Activated T-cell treated with anti-CD3 and anti-CD28 coated beads, Interleukin-2, amount 50 U/mL, for 1 hour (primary cell): ENCODE measurements around the gene SLC11A2.
A peak's percentile ranks its signal among the peaks of the same experiment; 100 is the strongest.

Source experiments
- DNase-seq: peaks from one replicate; pipeline ENCODE4 v3.0.0-alpha.2; 2020

Gene SLC11A2

DNA sequence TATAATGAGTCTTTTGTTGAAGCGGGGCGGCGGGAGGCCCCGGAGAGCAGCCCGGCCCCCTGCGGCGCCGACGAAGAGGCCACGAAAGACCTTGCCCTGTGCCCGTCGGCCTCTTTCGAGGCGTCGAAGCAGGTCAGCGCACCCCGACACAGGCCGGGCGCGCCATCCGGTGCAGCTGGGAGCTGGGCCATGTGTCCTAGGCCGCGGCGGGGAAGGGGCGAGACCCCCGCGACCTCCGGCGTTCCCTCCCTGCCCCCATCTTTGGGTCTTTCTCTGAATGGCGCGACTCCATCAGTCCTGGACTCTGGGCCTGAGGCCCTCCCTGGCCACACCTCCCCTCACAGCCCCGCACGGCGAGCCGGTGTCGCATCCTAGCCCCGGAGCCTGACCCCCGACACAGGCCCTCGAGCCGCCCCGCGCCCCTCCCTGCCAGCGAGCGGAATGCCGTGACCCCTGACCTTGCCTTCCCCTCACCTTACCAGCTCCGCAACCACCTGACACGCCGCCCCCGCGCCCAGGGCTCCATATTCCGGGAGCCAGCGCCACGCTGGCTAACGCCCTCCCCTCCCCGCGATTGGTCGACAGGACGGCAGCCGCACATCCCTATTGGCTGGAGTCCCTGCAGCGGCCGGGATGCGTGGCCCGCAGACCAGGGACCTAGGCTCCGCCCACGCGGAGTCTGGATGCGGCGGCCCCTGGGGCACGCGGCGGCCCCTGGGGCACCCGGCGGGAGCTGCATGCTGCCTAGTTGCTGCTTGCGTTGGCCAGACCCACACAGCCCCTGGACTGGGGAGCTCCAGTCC, at the start of gene SLC11A2:
Gene SLC11A2 (minus strand): TSS at position 549 of the 803 bp plus-strand sequence. CDS start 15,656 bp downstream, outside the sequence.
- DNase-seq, result peak; percentile 89

DNA sequence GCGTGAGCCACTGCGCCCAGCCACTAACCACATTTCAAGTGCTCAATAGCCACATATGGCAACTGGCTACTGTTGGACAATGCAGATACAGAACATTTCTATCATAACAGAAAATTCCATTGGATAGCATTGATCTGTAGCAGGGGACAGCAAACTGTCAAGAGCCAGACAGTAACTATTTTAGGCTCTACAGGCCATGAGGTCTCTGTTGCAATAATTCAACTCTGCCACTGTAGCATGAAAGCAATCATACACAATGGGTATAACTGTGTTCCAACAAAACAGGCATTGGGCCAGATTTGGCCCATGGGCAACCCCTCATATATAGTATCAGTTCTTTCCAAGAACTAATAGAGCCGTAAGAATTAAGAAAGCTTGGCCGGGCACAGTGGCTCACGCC, 49.2 kb upstream of the SLC11A2 start:
- no peak for DNase-seq

DNA sequence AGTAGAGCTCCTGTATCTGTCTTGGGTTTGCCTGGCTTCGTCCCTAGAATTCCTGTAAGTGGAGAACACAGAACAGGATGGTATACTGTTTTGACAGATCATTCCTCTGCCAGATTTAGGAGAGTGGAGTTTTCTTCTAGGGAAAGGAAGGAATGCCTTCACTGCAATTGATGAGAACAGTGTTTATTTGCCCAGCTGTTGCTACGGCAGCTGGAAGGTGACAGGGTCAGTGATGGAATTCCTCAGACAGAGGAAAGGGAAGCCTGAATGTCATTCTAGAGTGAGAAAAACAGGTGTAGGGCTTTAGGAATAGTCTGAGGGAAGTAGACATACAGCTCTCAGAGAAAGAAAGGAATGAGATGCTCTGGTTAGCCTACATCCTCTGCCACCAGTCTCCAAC, 45.5 kb upstream of the SLC11A2 start:
- DNase-seq, result no peak

DNA sequence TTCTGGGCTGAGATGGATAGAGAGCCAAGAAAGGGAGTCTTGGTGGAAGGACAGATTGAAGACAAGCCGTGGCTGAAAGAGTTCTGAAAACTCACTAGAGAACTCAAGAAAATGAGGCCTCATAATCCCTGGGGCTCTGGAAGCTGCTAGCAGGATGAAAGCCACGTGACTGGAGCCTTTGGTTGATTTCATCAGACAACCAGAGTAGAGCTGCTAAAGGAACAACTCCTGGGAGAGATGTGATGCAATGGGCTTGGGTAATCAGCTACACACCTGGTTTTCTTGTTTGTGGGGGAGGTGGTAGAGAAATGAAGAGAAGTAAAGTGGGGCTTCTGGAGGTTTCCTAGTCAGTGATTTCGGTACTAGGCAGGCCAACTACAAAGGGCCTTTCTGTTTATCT, 43.8 kb upstream of the SLC11A2 start:
- no peak for DNase-seq

DNA sequence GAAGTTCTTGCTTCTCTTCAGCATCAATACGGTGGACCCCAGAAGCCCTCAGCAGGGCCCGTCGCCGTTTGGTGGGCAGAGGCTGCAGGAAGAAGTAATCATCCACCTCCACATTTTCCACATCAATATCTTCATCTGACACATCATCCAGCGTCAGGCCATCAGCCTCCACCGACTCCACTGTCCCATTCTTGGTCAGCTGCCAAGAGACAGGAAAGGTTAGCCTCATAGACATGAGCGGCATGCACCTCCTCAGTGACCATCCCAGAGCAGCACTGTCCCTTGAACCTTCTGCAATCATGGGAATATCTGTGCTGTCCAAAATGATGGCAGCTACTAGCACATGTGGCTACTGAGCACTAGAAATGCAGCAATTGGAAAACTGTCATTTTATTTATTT, 41.6 kb upstream of the SLC11A2 start:
- DNase-seq, result no peak

DNA sequence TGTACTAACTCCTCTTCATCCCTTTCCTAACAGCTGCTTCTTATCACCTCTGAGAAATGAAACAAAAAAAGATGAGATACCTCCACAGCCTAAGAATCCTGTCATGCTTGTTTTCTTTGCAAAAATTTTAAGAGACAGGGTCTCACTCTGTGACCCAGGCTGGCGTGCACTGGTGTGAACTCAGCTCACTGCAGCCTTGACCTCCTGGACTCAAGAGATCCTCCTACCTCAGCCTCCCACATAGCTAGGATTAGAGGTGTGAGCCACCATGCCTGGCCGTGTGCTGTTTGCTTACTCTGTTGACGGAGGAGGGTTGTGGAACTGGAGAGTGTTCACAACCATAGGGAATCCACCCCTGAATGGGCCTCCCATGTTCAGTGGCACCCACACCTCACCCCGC, 41.0 kb upstream of the SLC11A2 start:
- DNase-seq, result no peak

DNA sequence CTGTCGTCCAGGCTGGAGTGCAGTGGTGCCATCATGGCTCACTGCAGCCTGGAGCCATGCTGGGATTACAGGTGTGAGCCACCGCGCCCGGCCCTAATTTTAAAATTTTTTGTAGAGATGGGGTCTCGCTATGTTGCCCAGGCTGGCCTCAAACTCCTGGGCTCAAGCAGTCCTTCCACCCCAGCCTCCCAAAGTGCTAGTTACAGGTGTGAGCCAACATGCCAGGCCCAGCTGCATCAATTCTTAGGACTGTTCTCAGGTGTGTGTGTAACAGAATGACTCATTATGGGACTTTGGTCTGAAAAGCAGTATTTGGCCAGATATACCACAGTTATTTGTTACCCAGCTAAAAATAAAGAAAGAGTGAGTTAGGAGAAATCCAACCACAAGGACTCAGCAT, 39.3 kb upstream of the SLC11A2 start:
- no peak for DNase-seq

DNA sequence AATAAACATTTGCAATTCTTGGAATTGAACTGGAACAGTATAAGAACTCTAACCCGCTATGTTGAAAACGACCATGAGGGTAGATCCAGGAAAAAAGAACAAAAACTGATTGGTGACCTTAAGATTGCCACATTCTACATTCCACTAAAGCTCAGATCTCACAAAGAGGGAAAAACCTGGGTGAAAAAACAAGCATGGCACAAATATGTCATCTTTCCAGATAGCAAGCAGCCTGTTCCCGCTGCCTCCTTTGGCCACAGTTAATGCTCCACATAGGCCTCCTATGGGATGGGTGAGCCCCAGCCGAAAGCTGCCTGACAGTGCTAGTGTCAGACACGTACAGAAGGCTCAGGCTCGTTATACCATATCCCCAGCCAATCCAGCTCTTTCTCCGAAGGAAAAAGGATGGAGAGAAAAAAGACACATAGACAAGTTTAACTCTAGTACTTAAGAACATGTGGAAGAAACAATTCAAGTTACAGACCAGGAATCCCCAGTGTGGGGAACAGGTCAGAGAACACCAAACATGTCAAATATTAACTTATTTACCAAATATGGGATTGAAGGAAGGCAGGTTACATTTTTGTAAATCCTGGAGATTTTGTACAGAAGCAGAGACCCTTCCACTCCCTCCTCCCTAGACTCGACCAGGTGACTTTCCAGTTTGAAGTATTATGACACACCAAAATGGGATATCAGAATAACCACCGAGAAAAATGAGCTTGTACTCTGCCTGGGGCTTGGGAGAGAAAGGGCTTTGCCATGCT, 36.6 kb upstream of the SLC11A2 start:
- no peak for DNase-seq

DNA sequence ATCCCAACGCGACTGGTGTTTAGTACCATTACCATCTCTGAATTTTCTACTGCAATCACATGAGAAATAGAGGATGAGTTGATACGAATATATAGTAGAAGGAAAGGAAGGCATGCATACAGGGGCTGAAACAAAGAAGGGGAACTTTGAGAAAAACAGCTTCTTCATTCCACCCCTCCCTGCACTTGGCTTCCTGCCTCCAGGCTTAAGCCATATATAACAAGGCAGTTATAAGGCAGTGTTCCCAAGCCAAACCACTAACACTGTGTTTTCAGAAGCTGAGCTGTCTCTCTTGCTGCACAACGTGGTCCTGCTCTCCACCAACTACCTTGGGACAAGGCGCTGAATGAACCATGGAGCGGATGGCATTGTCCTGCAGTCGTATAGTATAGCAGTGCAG, 32.9 kb upstream of the SLC11A2 start:
- DNase-seq, result no peak

DNA sequence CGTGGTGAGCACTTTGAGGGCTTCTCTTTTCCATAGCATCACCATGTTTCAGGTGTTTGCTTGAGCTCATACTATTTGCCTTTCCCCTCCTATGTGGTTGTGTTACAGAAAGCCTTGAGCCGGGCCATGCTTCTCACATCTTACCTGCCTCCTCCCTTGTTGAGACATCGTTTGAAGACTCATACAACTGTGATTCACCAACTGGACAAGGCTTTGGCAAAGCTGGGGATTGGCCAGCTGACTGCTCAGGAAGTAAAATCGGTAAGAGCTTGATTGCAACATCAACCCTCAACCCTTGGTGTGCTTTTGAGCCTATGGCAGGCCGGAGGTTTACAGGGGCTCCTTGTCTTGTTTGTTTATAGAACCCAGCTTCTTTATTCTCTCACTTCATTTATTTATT, 30.1 kb upstream of the SLC11A2 start:
- DNase-seq, result no peak

DNA sequence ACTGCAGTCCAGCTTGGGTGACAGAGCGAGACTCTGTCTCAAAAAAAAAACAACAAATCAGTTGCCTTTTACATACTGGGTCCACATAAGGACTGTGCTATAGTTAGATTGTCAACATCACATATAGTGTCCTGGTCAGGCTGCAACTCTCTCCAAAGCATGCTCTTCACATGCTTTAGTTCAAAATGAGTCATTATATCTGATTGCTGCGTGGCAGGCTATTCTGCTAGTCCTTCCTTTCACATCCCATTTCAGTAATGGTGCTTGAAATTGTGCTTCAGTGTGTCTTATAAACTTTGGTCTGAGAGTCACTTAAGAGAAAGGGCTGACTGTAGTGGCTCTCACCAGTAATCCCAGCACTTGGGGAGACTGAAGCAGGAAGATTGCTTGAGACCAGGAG, 28.9 kb upstream of the SLC11A2 start:
- no peak for DNase-seq

DNA sequence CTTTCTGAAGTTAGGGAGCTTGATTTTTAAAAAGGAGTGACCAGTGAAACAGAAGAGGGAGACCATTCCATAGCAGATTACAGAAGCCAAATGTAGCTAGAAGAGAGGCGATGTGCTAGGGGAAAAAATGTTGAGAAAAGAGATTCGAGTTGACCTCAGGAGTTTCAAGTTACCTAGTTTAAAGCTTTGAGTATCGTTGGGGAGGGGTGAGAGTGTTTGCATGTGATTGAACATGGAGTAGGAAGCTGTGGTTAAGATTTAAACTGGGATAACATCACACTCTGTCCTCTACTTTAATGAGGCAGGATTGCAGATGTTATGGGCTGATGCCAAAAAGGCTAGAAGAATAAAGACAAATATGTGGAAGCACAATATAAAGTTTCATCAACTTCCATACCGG, 25.6 kb upstream of the SLC11A2 start:
- no peak for DNase-seq

DNA sequence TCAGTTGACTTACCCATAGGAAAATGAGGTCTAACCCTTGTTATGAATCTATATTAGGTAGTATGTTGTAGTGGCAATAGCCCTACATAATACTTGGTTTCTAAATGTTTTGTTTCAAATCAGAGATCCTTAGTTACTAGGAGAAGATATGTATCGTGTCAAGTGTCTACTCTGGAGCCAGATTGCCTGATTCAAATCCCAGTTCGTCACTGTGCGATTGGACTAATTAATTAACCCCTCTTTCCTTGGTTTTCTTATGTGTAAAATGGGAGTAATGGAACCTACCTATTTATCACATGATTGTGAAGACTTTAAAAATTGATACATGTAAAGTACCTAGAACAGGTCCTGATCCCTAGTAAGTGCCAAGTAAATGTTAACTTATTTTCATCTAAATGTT, 23.3 kb upstream of the SLC11A2 start:
- no peak for DNase-seq

DNA sequence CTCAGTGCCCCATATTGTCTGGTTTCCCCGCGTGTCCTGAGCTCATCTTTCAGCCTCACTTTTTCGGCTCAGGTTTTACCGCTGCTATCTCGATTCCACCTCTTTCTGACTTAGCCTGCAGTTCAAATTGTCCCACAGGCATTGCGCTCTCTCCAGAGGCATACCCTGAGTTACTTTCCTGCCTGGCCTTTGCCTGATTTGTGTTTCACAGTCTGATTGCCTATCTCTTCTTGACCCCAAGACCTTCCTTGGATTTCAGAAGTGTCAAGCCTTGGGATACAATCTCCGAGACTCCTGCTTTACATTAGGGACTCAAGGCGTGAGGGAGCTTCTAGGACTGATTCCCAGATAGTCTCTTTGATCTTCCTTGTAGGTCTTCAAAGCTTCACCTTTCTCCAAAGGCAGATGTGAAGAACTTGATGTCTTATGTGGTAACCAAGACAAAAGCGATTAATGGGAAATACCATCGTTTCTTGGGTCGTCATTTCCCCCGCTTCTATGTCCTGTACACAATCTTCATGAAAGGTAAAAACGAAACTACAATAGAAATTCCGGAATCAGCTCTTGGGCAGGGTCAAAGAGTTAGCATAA, 22.6 kb upstream of the SLC11A2 start:
- no peak for DNase-seq

DNA sequence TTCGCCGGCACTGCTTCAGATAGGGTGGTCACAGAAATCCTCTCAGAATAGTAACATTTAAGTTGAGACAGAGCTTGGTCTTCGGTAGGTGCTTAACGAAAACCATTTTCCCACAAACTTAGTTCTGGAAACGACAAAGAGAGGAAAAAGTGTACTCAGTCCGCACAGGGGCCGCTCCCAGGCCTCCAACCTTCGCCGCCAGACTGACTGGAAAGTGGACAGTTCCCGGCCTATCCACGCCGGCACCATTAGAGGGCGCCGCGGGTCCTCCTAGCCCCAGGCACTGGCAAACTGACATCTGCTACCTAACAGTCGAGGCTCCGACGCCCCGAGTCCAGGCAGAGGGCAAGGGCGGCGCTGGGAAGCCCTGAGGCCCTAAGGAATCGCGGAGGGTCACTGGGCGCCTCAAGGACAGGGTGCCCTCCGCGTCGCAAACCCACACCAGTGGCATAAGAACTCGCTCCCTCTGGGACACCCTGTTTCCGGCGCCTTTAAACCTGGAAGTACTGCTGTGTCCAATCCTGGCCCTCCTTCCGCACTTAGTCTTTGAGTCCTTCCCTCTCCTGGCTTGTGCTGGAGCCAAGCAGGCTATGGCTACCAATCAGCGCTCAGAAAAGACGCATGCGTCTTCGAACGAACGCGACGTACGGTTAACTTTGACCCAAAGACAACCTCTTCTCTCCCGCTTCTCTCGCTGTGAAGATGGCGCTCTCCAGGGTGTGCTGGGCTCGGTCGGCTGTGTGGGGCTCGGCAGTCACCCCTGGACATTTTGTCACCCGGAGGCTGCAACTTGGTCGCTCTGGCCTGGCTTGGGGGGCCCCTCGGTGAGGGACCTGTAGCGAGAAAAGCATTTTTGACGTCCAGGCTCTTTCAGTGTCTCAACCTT, 21.7 kb upstream of the SLC11A2 start, which contains the start of gene LETMD1:
Gene LETMD1 (plus strand): TSS at position 673 of the 886 bp plus-strand sequence. CDS start 30 bp downstream, at position 703.
- DNase-seq, result peak; percentile 91

DNA sequence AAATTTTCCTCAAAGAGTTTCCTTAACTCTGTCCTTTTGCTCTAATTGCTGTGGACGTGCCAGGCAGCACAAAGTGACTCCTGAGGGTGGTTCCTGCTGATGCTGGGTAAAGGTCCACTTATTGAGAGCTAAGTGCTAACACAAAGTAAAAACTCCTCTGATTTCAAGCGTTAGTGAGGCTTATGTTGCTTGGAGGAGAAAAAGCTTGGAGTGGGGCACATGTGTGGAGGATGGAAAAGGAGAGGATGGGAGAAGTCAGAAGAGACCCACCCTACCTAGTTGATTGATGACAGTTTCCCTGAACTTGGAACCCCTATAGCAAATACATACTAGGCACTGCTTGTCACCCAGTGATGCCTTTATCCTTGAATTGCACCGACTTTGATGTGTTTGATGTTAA, 10.1 kb upstream of the SLC11A2 start:
- DNase-seq, result no peak

DNA sequence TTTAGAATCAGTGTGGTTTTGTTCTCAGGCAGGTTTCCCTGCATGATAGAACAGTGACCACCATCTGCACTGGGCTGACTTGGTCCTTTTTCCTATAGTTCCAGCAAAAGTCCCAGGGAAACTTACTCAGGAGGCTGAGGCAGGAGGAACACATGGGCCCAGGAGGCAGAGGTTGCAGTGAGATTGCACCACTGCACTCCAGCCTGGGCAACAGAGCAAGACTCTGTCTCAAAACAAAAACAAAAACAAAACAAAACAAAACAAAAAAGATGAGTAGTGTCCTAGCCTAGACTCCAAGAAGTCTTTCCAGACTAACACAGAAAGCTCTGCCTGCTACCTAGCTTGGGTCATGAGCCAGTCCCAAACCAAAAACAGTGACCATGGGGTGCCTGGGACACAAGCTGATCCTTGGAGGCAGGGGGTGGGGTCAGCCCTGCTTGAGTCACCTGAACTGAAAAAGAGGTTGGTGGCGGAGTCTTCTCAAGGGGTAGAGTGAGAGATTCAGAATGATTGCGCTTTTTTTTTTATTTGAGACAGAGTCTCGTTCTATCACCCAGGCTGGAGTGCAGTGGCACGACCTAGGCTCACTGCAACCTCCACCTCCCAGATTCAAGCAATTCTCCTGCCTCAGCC, 7.4 kb upstream of the SLC11A2 start:
- no peak for DNase-seq

DNA sequence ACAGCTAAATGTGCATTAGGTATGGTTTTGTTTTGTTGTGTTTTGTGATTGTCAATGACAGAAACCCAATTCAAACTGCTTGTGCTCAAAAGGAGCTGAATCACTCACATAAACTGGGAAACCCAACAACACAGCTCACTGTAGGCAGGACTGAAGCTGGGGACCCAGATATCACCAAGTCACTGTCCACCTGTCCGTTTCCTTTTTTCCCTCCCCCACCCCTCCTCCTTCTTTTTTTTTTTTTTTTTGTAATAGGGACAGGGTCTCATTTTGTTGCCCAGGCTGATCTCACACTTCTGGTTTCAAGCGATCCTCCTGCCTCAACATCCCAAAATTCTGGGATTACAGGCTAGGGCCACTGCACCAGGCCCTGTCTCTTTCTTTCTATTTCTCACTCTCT, 6.9 kb upstream of the SLC11A2 start:
- no peak for DNase-seq

DNA sequence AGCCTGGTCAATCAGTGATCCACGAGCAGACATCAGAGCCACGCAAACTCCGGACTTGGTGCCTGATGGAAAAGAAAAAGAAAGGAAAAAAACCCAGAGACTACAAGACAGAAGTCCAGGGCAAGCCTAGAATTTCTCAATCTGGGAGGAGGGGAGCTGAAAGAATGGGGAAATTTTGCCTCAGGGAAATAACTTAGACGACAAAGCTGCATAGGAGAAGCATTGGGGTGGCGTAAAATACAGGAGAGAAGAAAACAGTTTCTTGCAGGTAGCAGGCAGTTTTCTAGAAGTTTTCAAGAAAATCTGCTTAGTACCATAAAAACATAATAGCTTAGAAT, 2.6 kb upstream of the SLC11A2 start:
- no peak for DNase-seq

DNA sequence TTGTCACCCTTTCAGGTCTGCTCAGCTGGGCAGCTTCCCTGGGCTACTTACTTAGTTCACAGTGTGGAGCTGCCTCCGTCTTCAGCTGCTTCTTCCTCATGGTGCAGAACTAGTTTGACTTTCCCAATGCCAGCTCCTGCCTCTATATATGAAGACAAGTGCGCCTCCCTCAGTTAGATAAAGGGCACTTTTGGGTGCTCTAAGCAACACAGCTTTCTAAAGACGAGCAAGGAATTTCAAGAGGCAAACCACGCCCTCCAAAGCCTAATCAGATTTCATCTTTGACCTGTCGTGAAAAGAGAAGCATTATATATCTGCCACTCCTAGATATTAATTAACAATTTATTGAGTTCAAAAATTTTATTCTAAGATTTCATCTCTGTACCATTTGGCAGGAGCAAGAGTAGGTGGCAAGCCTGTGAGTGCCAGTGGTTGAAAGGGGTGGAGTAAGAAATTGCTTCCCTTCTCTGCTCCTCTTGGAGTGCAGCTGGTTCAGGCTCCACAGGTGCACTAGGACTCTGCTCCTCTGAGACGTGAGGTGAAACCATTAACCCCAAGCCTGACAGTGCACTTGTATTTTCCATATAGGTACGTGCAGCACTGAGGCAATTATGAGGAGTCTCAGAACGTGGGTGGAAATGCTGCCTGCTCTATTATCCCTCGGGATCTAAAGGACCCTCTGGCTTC, 2.1 kb upstream of the SLC11A2 start:
- DNase-seq, result no peak

DNA sequence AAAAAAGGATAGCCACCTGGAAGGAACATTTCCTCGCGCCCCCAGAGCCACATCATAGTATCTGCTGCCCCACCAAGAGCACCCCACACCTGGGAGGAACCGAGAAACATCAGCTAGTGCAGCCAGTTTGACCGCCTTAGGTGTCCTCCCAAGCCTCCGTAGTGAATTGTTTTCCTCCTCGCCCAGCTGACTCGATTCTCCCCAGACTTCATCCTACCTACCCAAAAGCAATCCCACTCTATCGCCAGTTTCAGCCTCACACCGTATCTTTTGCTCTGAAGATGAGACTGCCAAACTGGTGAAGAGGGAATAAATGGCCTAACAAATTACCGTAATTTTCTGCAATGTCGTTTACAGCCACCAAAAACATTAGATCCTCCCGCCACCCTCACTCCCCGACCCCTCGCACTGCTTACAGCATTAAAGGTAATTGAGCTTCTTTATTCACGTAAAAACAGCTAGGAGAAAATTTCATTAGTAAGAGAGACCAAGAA, 1.2 kb upstream of the SLC11A2 start:
- no peak for DNase-seq
